GM23248 (cell line): Measurements from ENCODE around the gene ANKRD40. TPM values are rescaled to one million over a fixed set of nuclear protein-coding genes. Genes with fewer than 3 reads are reported as not detected.
A peak's percentile ranks its signal among the peaks of the same experiment; 100 is the strongest.

Source experiments
- DNase-seq: peaks from one replicate; pipeline ENCODE4 v3.0.0-alpha.2; 2015
- H2AFZ ChIP-seq: fragments of 200-600 bp; sonication (generic); 2 replicates; pipeline ENCODE4 v1.6.1; 2016; ENCODE audit warnings: antibody characterized with exemption
- H3F3A ChIP-seq: fragments of 200-600 bp; sonication (generic); 2 replicates; pipeline ENCODE4 v1.6.1; 2016; ENCODE audit warnings: mild to moderate bottlenecking, antibody characterized with exemption, mixed run types; ENCODE audit not compliant: insufficient read depth
- H3K27ac ChIP-seq: fragments of 200-600 bp; sonication (generic); 2 replicates; pipeline ENCODE4 v1.5.1; 2016; ENCODE audit warnings: mild to moderate bottlenecking
- H3K27me3 ChIP-seq: fragments of 200-600 bp; sonication (generic); replicated peaks from 2 replicates; pipeline ENCODE4 v1.6.1; 2016; ENCODE audit warnings: mild to moderate bottlenecking; ENCODE audit not compliant: insufficient read depth
- H3K36me3 ChIP-seq: fragments of 200-600 bp; sonication (generic); 2 replicates; pipeline ENCODE4 v1.6.1; 2016; ENCODE audit warnings: low read depth, mild to moderate bottlenecking
- H3K4me1 ChIP-seq: fragments of 200-600 bp; sonication (generic); 2 replicates; pipeline ENCODE4 v1.6.1; 2016; ENCODE audit warnings: mild to moderate bottlenecking; ENCODE audit not compliant: insufficient read depth
- H3K4me2 ChIP-seq: fragments of 200-600 bp; sonication (generic); one replicate; pipeline ENCODE4 v1.6.1; 2016; ENCODE audit warnings: mild to moderate bottlenecking; ENCODE audit not compliant: unreplicated experiment
- H3K4me3 ChIP-seq: fragments of 200-600 bp; sonication (generic); 2 replicates; pipeline ENCODE4 v1.5.1; 2016; ENCODE audit warnings: mild to moderate bottlenecking
- H3K79me2 ChIP-seq: fragments of 200-600 bp; sonication (generic); 2 replicates; pipeline ENCODE4 v1.6.1; 2016; ENCODE audit warnings: mild to moderate bottlenecking; ENCODE audit not compliant: insufficient read depth
- H3K9ac ChIP-seq: fragments of 200-600 bp; sonication (generic); 2 replicates; pipeline ENCODE4 v1.6.1; 2016; ENCODE audit warnings: mild to moderate bottlenecking
- H3K9me2 ChIP-seq: fragments of 200-600 bp; sonication (generic); 2 replicates; pipeline ENCODE4 v1.6.1; 2016; ENCODE audit warnings: mixed run types, mild to moderate bottlenecking, moderate library complexity; ENCODE audit not compliant: insufficient read depth
- H3K9me3 ChIP-seq: fragments of 200-600 bp; sonication (generic); one replicate; pipeline ENCODE4 v1.6.1; 2017; ENCODE audit warnings: low read depth
- H4K20me1 ChIP-seq: fragments of 200-600 bp; sonication (generic); 2 replicates; pipeline ENCODE4 v1.6.0; 2016; ENCODE audit not compliant: insufficient read depth
- EZH2 ChIP-seq: fragments of 200-600 bp; sonication (generic); IDR thresholded peaks from 2 replicates; pipeline ENCODE4 v1.6.1; 2018; ENCODE audit warnings: antibody characterized with exemption, mild to moderate bottlenecking; ENCODE audit not compliant: insufficient read depth, poor library complexity, severe bottlenecking
- EZH2phosphoT487 ChIP-seq: fragments of 200-600 bp; sonication (generic); IDR thresholded peaks from 2 replicates; pipeline ENCODE4 v1.6.1; 2018; ENCODE audit warnings: antibody characterized with exemption, moderate library complexity, mild to moderate bottlenecking, low read depth; ENCODE audit not compliant: insufficient read depth
- WGBS, 2 experiments: methylation state at CpG; one replicate each; pipeline ENCODE4 v1.1.6; 2015 to 2017; ENCODE audit warnings: low lambda C conversion rate in 2 of 2, low coverage in 1 of 2; ENCODE audit errors: missing lambda C conversion rate in 2 of 2; 5-methylcytosine and 5-hydroxymethylcytosine counted together
- in situ Hi-C: fragments of 300-500 bp; cut with MboI; formaldehyde crosslinking; loops from 2 replicates; pipeline ENCODE4 v1.15.0; 2020
- polyA plus RNA-seq: library from polyadenylated mRNA; unstranded; fragments of >200 nt; fragmentation: Nextera tagmentation; extraction: Ambion mirVana; gene quantifications from 2 replicates; pipeline ENCODE4 v1.2.1, GENCODE V29; 2016
- total RNA-seq: library from RNA; depleted of rRNA; stranded (reverse); fragments of >200 nt; shearing (Covaris generic); gene quantifications from 2 replicates; pipeline ENCODE4 v1.2.3, GENCODE V29; 2014

ANKRD40 gene
- total and polyA plus RNA-seq, 2 experiments from 2014 or later = 20.2 to 36.5 TPM

- H3K9me3 ChIP-seq = no peaks in the 10 kb centered on the region
- H3K79me2 ChIP-seq = no peaks in the 10 kb centered on the region
- no peak overlapping the region for H2AFZ ChIP-seq
- no peaks in the 10 kb centered on the region for H3K9me2 ChIP-seq
- H3K4me2 ChIP-seq = no peak overlapping the region
- H3K27me3 ChIP-seq = no peaks in the 10 kb centered on the region
- no peak for DNase-seq
- H3K27ac ChIP-seq = no peak overlapping the region
- peaks cover 24% of the 10 kb centered on the region for H3F3A ChIP-seq
- in situ Hi-C loops = no loop called here
- no peak overlapping the region for H3K9ac ChIP-seq
- H4K20me1 ChIP-seq = no peaks in the 10 kb centered on the region
- no peak overlapping the region for H3K4me3 ChIP-seq
- H3K36me3 ChIP-seq = no peaks in the 10 kb centered on the region
- TF ChIP-seq EZH2 (no peak), EZH2phosphoT487 (no peak)
- WGBS, 2 experiments = 91 to 95% methylated on average over 5 of the region's 5 CpGs
- H3K4me1 ChIP-seq = peaks cover 37% of the 10 kb centered on the region
These were observed 41.9 kb downstream of the ANKRD40 start for GRCh38 chr17:50665838-50666237.

GRCh38 chr17:50664788-50665458 lies 42.8 kb downstream of the ANKRD40 start:
- Histone ChIP-seq H3K4me1 (peaks cover 39% of the 10 kb centered on the region), H4K20me1 (no peaks in the 10 kb centered on the region), H3K9me2 (no peaks in the 10 kb centered on the region), H3K27me3 (no peaks in the 10 kb centered on the region), H3K9ac (no peak overlapping the region), H3K4me2 (no peak overlapping the region), H3K36me3 (no peaks in the 10 kb centered on the region), H3K27ac (no peak overlapping the region), H2AFZ (no peak overlapping the region), H3K9me3 (no peaks in the 10 kb centered on the region), H3K79me2 (no peaks in the 10 kb centered on the region), H3F3A (peaks cover 20% of the 10 kb centered on the region), H3K4me3 (no peak overlapping the region)
- no peak for DNase-seq
- 86 to 87% methylated on average over 12 of the region's 12 CpGs for WGBS, 2 experiments
- TF ChIP-seq EZH2 (no peak), EZH2phosphoT487 (no peak)
- in situ Hi-C loops = no loop called here

GRCh38 chr17:50663812-50664374 lies 43.8 kb downstream of the ANKRD40 start:
- no peak overlapping the region for H3K9ac ChIP-seq
- H3K27ac ChIP-seq = no peak overlapping the region
- H3K27me3 ChIP-seq = no peaks in the 10 kb centered on the region
- 95 to 96% methylated on average over 10 of the region's 10 CpGs for WGBS, 2 experiments
- H3F3A ChIP-seq = peaks cover 21% of the 10 kb centered on the region
- H3K9me2 ChIP-seq = no peaks in the 10 kb centered on the region
- no peak overlapping the region for H2AFZ ChIP-seq
- in situ Hi-C loops = no loop called here
- no peak for TF ChIP-seq EZH2
- no peak for TF ChIP-seq EZH2phosphoT487
- peaks cover 46% of the 10 kb centered on the region for H3K4me1 ChIP-seq
- H3K4me3 ChIP-seq = no peak overlapping the region
- no peaks in the 10 kb centered on the region for H4K20me1 ChIP-seq
- H3K79me2 ChIP-seq = no peaks in the 10 kb centered on the region
- H3K4me2 ChIP-seq = no peak overlapping the region
- H3K36me3 ChIP-seq = no peaks in the 10 kb centered on the region
- no peaks in the 10 kb centered on the region for H3K9me3 ChIP-seq
- DNase-seq = no peak

GRCh38 chr17:50662632-50663225 lies 45.0 kb downstream of the ANKRD40 start:
- no peak for DNase-seq
- in situ Hi-C loops = no loop called here
- Histone ChIP-seq H3K36me3 (no peaks in the 10 kb centered on the region), H3K4me3 (no peak overlapping the region), H3K27me3 (no peaks in the 10 kb centered on the region), H3K4me2 (no peak overlapping the region), H3K9me2 (no peaks in the 10 kb centered on the region), H3K9me3 (no peaks in the 10 kb centered on the region), H2AFZ (no peak overlapping the region), H3F3A (peaks cover 21% of the 10 kb centered on the region), H3K79me2 (no peaks in the 10 kb centered on the region), H3K27ac (peak overlapping the region; percentile 80; the same call in 1 of the 2 replicates), H4K20me1 (no peaks in the 10 kb centered on the region), H3K9ac (no peak overlapping the region), H3K4me1 (peaks cover 35% of the 10 kb centered on the region)
- TF ChIP-seq EZH2phosphoT487 = no peak
- no peak for TF ChIP-seq EZH2
- 95 to 98% methylated on average over 9 of the region's 9 CpGs for WGBS, 2 experiments
